NCI-H82 treated with DMSO at 0.1 percent for 48 hours (cell line): ENCODE measurements around the gene PHLPP1.

Experiments
- DNase-seq: peaks from one replicate; lab custom pipeline; 2025; ENCODE audit not compliant: unreplicated experiment; lab: John Stamatoyannopoulos, UW

PHLPP1 gene

GRCh38 chr18:62975785-62976184, 260.4 kb downstream of the PHLPP1 start:
- no peak for DNase-seq

- DNase-seq = no peak
These were observed 260.9 kb downstream of the PHLPP1 start for GRCh38 chr18:62976227-62976626.

GRCh38 chr18:62977512-62977911, 262.2 kb downstream of the PHLPP1 start:
- DNase-seq = no peak

- no peak for DNase-seq
These were observed 263.1 kb downstream of the PHLPP1 start for GRCh38 chr18:62978251-62979049.

GRCh38 chr18:62979176-62979575, 263.8 kb downstream of the PHLPP1 start:
- no peak for DNase-seq

- DNase-seq = no peak
These were observed 264.6 kb downstream of the PHLPP1 start for GRCh38 chr18:62979900-62980299.

- DNase-seq = no peak
These were observed 266.2 kb downstream of the PHLPP1 start for GRCh38 chr18:62981566-62981965.

- DNase-seq = no peak
These were observed 267.4 kb downstream of the PHLPP1 start for GRCh38 chr18:62982600-62983251.

GRCh38 chr18:62984656-62985315, 269.4 kb downstream of the PHLPP1 start:
- DNase-seq = no peak

- DNase-seq = no peak
These were observed 271.1 kb downstream of the PHLPP1 start for GRCh38 chr18:62986490-62986889.

- DNase-seq = no peak
These were observed 271.9 kb downstream of the PHLPP1 start for GRCh38 chr18:62987055-62987830.

- no peak for DNase-seq
These were observed 272.5 kb downstream of the PHLPP1 start for GRCh38 chr18:62987859-62988258.

- peak; percentile 52 for DNase-seq
These were observed 273.1 kb downstream of the PHLPP1 start for GRCh38 chr18:62988471-62988870.

- DNase-seq = no peak
These were observed 273.9 kb downstream of the PHLPP1 start for GRCh38 chr18:62989195-62989594.

GRCh38 chr18:62990653-62991052, 275.3 kb downstream of the PHLPP1 start:
- no peak for DNase-seq

GRCh38 chr18:62991389-62991788, 276.0 kb downstream of the PHLPP1 start:
- DNase-seq = no peak

GRCh38 chr18:62991959-62992358, 276.6 kb downstream of the PHLPP1 start:
- no peak for DNase-seq

- DNase-seq = no peak
These were observed 277.6 kb downstream of the PHLPP1 start for GRCh38 chr18:62992877-62993365.

GRCh38 chr18:62996566-62996965, 281.2 kb downstream of the PHLPP1 start:
- DNase-seq = no peak

GRCh38 chr18:62997076-62997475, 281.7 kb downstream of the PHLPP1 start:
- no peak for DNase-seq

- DNase-seq = no peak
These were observed 283.1 kb downstream of the PHLPP1 start for GRCh38 chr18:62998443-62998842.
